Psoas muscle (tissue), 8 donors: Measurements from ENCODE around the gene NR4A3. TPM values are rescaled to one million over a fixed set of nuclear protein-coding genes. Genes with fewer than 3 reads are reported as not detected.

Experiments
- ATAC-seq, 4 donors: fragments of 200-7000 bp; cut with Tn5 transposase; one replicate each; pipeline ENCODE4 v1.9.1; 2020; ENCODE audit warnings: moderate library complexity in 3 of 4, mild to moderate bottlenecking in 2 of 4
- DNase-seq, 2 donors: peaks; one replicate each; pipeline ENCODE4 v3.0.0-alpha.2; 2020
- H3K27ac ChIP-seq: fragments of 200-600 bp; one replicate; pipeline ENCODE4 v1.8.0; 2022
- H3K27me3 ChIP-seq, 3 donors: fragments of 200-600 bp in 1 of 3; one replicate each; pipeline versions ENCODE4 v1.6.1 to v1.8.0; 2013 to 2022; ENCODE audit warnings: low read length in 2 of 3, mild to moderate bottlenecking in 2 of 3, moderate library complexity in 1 of 3; ENCODE audit not compliant: insufficient read depth in 3 of 3
- H3K36me3 ChIP-seq, 2 donors: fragments of 200-600 bp in 1 of 2; one replicate each; pipeline versions ENCODE4 v1.6.1 to v1.8.0; 2013 to 2022; ENCODE audit warnings: low read depth in 1 of 2, mild to moderate bottlenecking in 1 of 2, moderate library complexity in 1 of 2; ENCODE audit not compliant: insufficient read depth in 1 of 2
- H3K4me1 ChIP-seq: fragments of 200-600 bp; one replicate; pipeline ENCODE4 v1.8.0; 2022
- H3K4me3 ChIP-seq: fragments of 200-600 bp; one replicate; pipeline ENCODE4 v1.8.0; 2022; ENCODE audit warnings: mild to moderate bottlenecking
- H3K9me3 ChIP-seq: fragments of 200-600 bp; one replicate; pipeline ENCODE4 v1.8.0; 2022
- CTCF ChIP-seq: fragments of 200-600 bp; IDR thresholded peaks from one replicate; pipeline ENCODE4 v1.8.0; 2022; ENCODE audit warnings: antibody characterized with exemption
- WGBS, 3 donors: extraction: QIAGEN DNeasy Blood & Tissue Kit; methylation state at CpG; one replicate each; pipeline versions ENCODE4 v1.1.6 to v1.1.7; 2013; 5-methylcytosine and 5-hydroxymethylcytosine counted together
- intact Hi-C, 2 donors: fragments of 100-400 bp; cut with DNase I; formaldehyde crosslinking; loops; one replicate each; pipeline versions ENCODE4 v1.11.0 to v1.14.2; 2022
- long read RNA-seq, 2 donors: library from polyadenylated mRNA; unstranded; transcript quantifications; one replicate each; pipeline ENCODE4 v2.0.0, GENCODE V29; 2021
- polyA plus RNA-seq, 3 donors: library from polyadenylated mRNA; stranded (reverse); fragments of 200-250 nt; gene quantifications; one replicate each; pipeline ENCODE4 v1.2.3, GENCODE V29; 2013
- total RNA-seq, 4 donors: library from RNA; stranded (reverse); fragmentation: NEBNext Ultra II Directional in 2 of 4; extraction: Animal tissue kit (Norgen Biotek cat#: 25700) in 2 of 4; gene quantifications; one replicate each; pipeline versions ENCODE4 v1.2.1 to v1.2.4, GENCODE V29; 2021 to 2023
- donor health status: healthy with polysubstance abuse.
- donor health status: DM: no; HTN: no; CAD: no; lungs with moderate emphysema.
- donor health status: Bipolar disorder and iron deficiency.
- donor health status: healthy.
- donor health status: DM: yes; HTN: yes; CAD: no.
- donor health status: DM: no; HTN: no; CAD: no.
- donor health status: DM: no; HTN: no; CAD: no.
- donor health status: DM: yes; HTN: yes; CAD: no.

NR4A3 gene
- 10 to 100 TPM in 2 of 4 donors, 1 to 10 TPM in 2; 1.5 to 40.8 (median 15.3) TPM for total RNA-seq
- 10 to 100 TPM in 1 of 3 donors, 1 to 10 TPM in 2; 2.0 to 11.0 (median 3.4) TPM for polyA plus RNA-seq
- long read RNA-seq, donor 1, result 0 reads
- long read RNA-seq, donor 2, partial matches to known transcripts, result 6 of 7 reads
- long read RNA-seq, donor 2, other reads (novel, unspliced or antisense), result 1 of 7 reads

- H3K4me3 ChIP-seq, result peak within 1 kb of the TSS; percentile 79
- no peaks in the 10 kb centered on the region for H3K9me3 ChIP-seq
- intact Hi-C loops, result loop anchor here (2.0 to 10.0 kb wide), 5 partner anchors 83 to 773 kb away; partner anchors contain the start of gene STX17 (in 1 of the 2)
- peak within 1 kb of the TSS; percentile 99 for H3K27ac ChIP-seq
- peak; percentile 36 for TF ChIP-seq CTCF
- DNase-seq (peak; percentile 94 to 96), ATAC-seq (peak; percentile 72 to 75 (median 73))
- H3K27me3 ChIP-seq, result peaks cover 0 to 7% (median 0%) of the 10 kb centered on the region in 3 donors
- peaks cover 17% of the 10 kb centered on the region for H3K4me1 ChIP-seq
- H3K36me3 ChIP-seq, result no peaks in the 10 kb centered on the region
- 0% methylated on average over 60 to 75 of the region's 75 CpGs for WGBS, 3 donors
Observed at GRCh38 chr9:99821396-99822108, at the start of gene NR4A3. TSS of gene NR4A3 (plus strand) at chr9:99821885. CDS start at chr9:99828043, 6,158 bp downstream.

GRCh38 chr9:99773468-99774138 is 48.1 kb upstream of the NR4A3 start:
- DNase-seq (no peak), ATAC-seq (no peak)
- intact Hi-C loops, result no loop called here
- 51 to 68% (median 60%) methylated on average over 2 of the region's 2 CpGs for WGBS, 3 donors
- no peaks in the 10 kb centered on the region for H3K9me3 ChIP-seq
- H3K36me3 ChIP-seq, result no peaks in the 10 kb centered on the region
- H3K27me3 ChIP-seq, result no peaks in the 10 kb centered on the region
- no peaks in the 10 kb centered on the region for H3K4me1 ChIP-seq
- TF ChIP-seq CTCF, result no peak
- H3K27ac ChIP-seq, result no peak overlapping the region
- H3K4me3 ChIP-seq, result no peak overlapping the region

- H3K27ac ChIP-seq, result no peak overlapping the region
- no peaks in the 10 kb centered on the region for H3K4me1 ChIP-seq
- H3K27me3 ChIP-seq, result no peaks in the 10 kb centered on the region
- no peaks in the 10 kb centered on the region for H3K36me3 ChIP-seq
- H3K9me3 ChIP-seq, result no peaks in the 10 kb centered on the region
- TF ChIP-seq CTCF, result no peak
- intact Hi-C loops, result no loop called here
- ATAC-seq (no peak), DNase-seq (no peak)
- no peak overlapping the region for H3K4me3 ChIP-seq
- 61 to 75% (median 66%) methylated on average over 2 of the region's 2 CpGs for WGBS, 3 donors
Observed at GRCh38 chr9:99778308-99778707, 43.4 kb upstream of the NR4A3 start.

- TF ChIP-seq CTCF, result no peak
- Histone ChIP-seq H3K4me1 (no peaks in the 10 kb centered on the region), H3K9me3 (no peaks in the 10 kb centered on the region), H3K4me3 (no peak overlapping the region), H3K27ac (no peak overlapping the region), H3K36me3 (no peaks in the 10 kb centered on the region), H3K27me3 (no peaks in the 10 kb centered on the region)
- intact Hi-C loops, result no loop called here
- WGBS, 3 donors, result 81 to 87% (median 87%) methylated on average over 3 of the region's 3 CpGs
- DNase-seq, result no peak
- no peak for ATAC-seq
Observed at GRCh38 chr9:99778836-99779235, 42.8 kb upstream of the NR4A3 start.
